Activated B cell treated with CpG ODN at 0.5 μM for 24 hours (primary cell): ENCODE data around the gene PRAC1. TPM values are rescaled to one million over a fixed set of nuclear protein-coding genes. Genes with fewer than 3 reads are reported as not detected.
A peak's percentile ranks its signal among the peaks of the same experiment; 100 is the strongest.

ENCODE experiments used
- ATAC-seq: fragments of 200-7000 bp; cut with Tn5 transposase; one replicate; pipeline ENCODE4 v1.10.0; 2021; ENCODE audit warnings: low read depth, mild to moderate bottlenecking, moderate library complexity
- CTCF ChIA-PET: fragments of 350-600 bp; sonication (Branson Sonifier 250); formaldehyde crosslinking; loops from one replicate; lab custom pipeline; 2021; ENCODE audit warnings: antibody characterized with exemption; lab: Charles Lee
- POLR2A ChIA-PET: fragments of 350-600 bp; sonication (Branson Sonifier 250); formaldehyde crosslinking; loops from one replicate; lab custom pipeline; 2021; ENCODE audit warnings: antibody characterized with exemption; lab: Charles Lee
- DNase-seq: peaks from one replicate; pipeline ENCODE4 v3.0.0; 2022
- H3K27ac Mint-ChIP-seq: one replicate; pipeline ENCODE4 v1.8.0; 2020; ENCODE audit warnings: mixed read lengths
- H3K27me3 Mint-ChIP-seq: one replicate; pipeline ENCODE4 v1.8.0; 2021; ENCODE audit warnings: mixed read lengths
- H3K36me3 Mint-ChIP-seq: one replicate; pipeline ENCODE4 v1.8.0; 2021; ENCODE audit warnings: low read depth, mixed read lengths
- H3K4me1 Mint-ChIP-seq: one replicate; pipeline ENCODE4 v1.8.0; 2021; ENCODE audit warnings: mixed read lengths
- H3K4me3 Mint-ChIP-seq: one replicate; pipeline ENCODE4 v1.8.0; 2020; ENCODE audit warnings: mild to moderate bottlenecking, mixed read lengths
- H3K9me3 Mint-ChIP-seq: one replicate; pipeline ENCODE4 v1.8.0; 2020; ENCODE audit warnings: mixed read lengths
- CTCF ChIP-seq: fragments of 200-600 bp; IDR thresholded peaks from one replicate; pipeline ENCODE4 v1.8.0; 2022; ENCODE audit warnings: antibody characterized with exemption, mild to moderate bottlenecking
- intact Hi-C: fragments of 100-400 bp; cut with micrococcal nuclease; formaldehyde crosslinking; loops from one replicate; pipeline ENCODE4 v1.15.1; 2024
- total RNA-seq: library from RNA; stranded (reverse); gene quantifications from 2 replicates; pipeline ENCODE4 v1.2.3, GENCODE V29; 2022

The PRAC1 gene
- total RNA-seq, 1 donor from 2014 or later: not detected

GRCh38 chr17:48724251-48725003 is 2.1 kb upstream of the PRAC1 start:
- H3K27ac Mint-ChIP-seq: peak overlapping the region; percentile 63
- TF ChIP-seq CTCF: no peak
- H3K4me1 Mint-ChIP-seq: peaks cover 37% of the 10 kb centered on the region
- H3K27me3 Mint-ChIP-seq: peaks cover 80% of the 10 kb centered on the region
- H3K36me3 Mint-ChIP-seq: peaks cover 1% of the 10 kb centered on the region
- POLR2A ChIA-PET: interaction anchor here (0.5 to 0.6 kb wide), 2 partner anchors 28 to 353 kb away, joined by 3 to 4 read pairs; no protein-coding TSS in a partner anchor
- intact Hi-C loops: loop anchor here (1.0 to 2.0 kb wide), 4 partner anchors 22 to 308 kb away; no protein-coding TSS in a partner anchor
- H3K4me3 Mint-ChIP-seq: peak overlapping the region; percentile 67
- peaks cover 5% of the 10 kb centered on the region for H3K9me3 Mint-ChIP-seq
- CTCF ChIA-PET: interaction anchor here (0.6 to 3.7 kb wide), 13 partner anchors 12 to 308 kb away, joined by 3 to 16 read pairs (median 4); no protein-coding TSS in a partner anchor
- DNase-seq: peak; percentile 57
- peak; percentile 75 for ATAC-seq

GRCh38 chr17:48723423-48724250 is 1.3 kb upstream of the PRAC1 start:
- intact Hi-C loops: loop anchor here (1.0 to 2.0 kb wide), 4 partner anchors 23 to 309 kb away; no protein-coding TSS in a partner anchor
- peak; percentile 18 for DNase-seq
- peaks cover 5% of the 10 kb centered on the region for H3K9me3 Mint-ChIP-seq

GRCh38 chr17:48722915-48723422 is 651 bp upstream of the PRAC1 start, which contains the start of gene PRAC2:
TSS of gene PRAC2 (plus strand) at chr17:48723185. CDS start at chr17:48724411, 1,226 bp downstream.
- CTCF ChIA-PET: interaction anchor here (0.7 to 3.7 kb wide), 6 partner anchors 26 to 161 kb away, joined by 3 to 16 read pairs (median 4); no protein-coding TSS in a partner anchor
- Mint-ChIP-seq H3K9me3 (peaks cover 5% of the 10 kb centered on the region), H3K4me1 (peaks cover 39% of the 10 kb centered on the region), H3K36me3 (peaks cover 1% of the 10 kb centered on the region), H3K4me3 (peak within 1 kb of the TSS; percentile 67), H3K27ac (peak within 1 kb of the TSS; percentile 63), H3K27me3 (peaks cover 83% of the 10 kb centered on the region)
- TF ChIP-seq CTCF: no peak
- POLR2A ChIA-PET: interaction anchor here (0.7 kb wide), 1 partner anchor 185 kb away, joined by 5 read pairs; no protein-coding TSS in a partner anchor
- ATAC-seq (no peak), DNase-seq (peak; percentile 16)
- intact Hi-C loops: no loop called here

More at GRCh38 chr17:48723423-48724250, 1.3 kb upstream of the PRAC1 start:
- ChIA-PET CTCF (interaction anchor here (0.6 to 3.7 kb wide), 12 partner anchors 11 to 309 kb away, joined by 3 to 16 read pairs (median 4); no protein-coding TSS in a partner anchor), POLR2A (interaction anchor here (0.5 to 0.7 kb wide), 2 partner anchors 29 to 184 kb away, joined by 4 to 5 read pairs; no protein-coding TSS in a partner anchor)
- peaks cover 1% of the 10 kb centered on the region for H3K36me3 Mint-ChIP-seq
- H3K27ac Mint-ChIP-seq: peak overlapping the region; percentile 63
- H3K4me1 Mint-ChIP-seq: peaks cover 39% of the 10 kb centered on the region
- ATAC-seq: no peak
- H3K27me3 Mint-ChIP-seq: peaks cover 80% of the 10 kb centered on the region
- no peak for TF ChIP-seq CTCF
- H3K4me3 Mint-ChIP-seq: peak overlapping the region; percentile 67

- intact Hi-C loops: no loop called here
- ChIA-PET CTCF (no interaction called here), POLR2A (no interaction called here)
- no peak for DNase-seq
- Mint-ChIP-seq H3K36me3 (peaks cover 1% of the 10 kb centered on the region), H3K4me3 (no peak overlapping the region), H3K27ac (peak overlapping the region; percentile 24), H3K27me3 (peaks cover 77% of the 10 kb centered on the region), H3K9me3 (peaks cover 5% of the 10 kb centered on the region), H3K4me1 (peaks cover 38% of the 10 kb centered on the region)
- no peak for TF ChIP-seq CTCF
- no peak for ATAC-seq
These were observed 1.3 kb downstream of the PRAC1 start for GRCh38 chr17:48721009-48721402.
